Measurements from ENCODE around the gene ATP6AP2.

DNA sequence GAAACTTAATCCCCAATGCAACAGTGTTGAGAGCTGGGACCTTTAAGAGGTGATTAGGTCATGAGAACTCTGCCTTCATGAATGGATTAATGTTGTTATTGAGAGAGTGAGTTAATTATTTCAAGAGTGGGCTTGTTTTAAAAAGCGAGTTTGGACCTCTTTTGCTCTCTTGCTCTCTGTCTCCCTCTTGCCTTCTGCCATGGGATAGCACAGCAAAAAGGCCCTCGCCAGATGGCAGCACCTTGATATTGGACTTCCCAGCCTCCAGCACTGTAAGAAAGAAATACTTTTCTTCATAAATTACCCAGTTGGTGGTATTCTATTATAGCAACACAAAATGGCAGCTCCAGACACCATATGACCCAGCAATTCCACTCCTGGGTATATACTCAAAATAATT lies 7.0 kb upstream of the ATP6AP2 start:
- TF ChIP-seq, protein P1, sequence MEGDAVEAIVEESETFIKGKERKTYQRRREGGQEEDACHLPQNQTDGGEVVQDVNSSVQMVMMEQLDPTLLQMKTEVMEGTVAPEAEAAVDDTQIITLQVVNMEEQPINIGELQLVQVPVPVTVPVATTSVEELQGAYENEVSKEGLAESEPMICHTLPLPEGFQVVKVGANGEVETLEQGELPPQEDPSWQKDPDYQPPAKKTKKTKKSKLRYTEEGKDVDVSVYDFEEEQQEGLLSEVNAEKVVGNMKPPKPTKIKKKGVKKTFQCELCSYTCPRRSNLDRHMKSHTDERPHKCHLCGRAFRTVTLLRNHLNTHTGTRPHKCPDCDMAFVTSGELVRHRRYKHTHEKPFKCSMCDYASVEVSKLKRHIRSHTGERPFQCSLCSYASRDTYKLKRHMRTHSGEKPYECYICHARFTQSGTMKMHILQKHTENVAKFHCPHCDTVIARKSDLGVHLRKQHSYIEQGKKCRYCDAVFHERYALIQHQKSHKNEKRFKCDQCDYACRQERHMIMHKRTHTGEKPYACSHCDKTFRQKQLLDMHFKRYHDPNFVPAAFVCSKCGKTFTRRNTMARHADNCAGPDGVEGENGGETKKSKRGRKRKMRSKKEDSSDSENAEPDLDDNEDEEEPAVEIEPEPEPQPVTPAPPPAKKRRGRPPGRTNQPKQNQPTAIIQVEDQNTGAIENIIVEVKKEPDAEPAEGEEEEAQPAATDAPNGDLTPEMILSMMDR (IDR thresholded peaks at IDR 0.05), result no peak
- TF ChIP-seq POLR2A (IDR thresholded peaks at IDR 0.05), result no peak
- no peak for TF ChIP-seq EP300 (IDR thresholded peaks at IDR 0.05)
- no peak for TF ChIP-seq POLR2AphosphoS5 (IDR thresholded peaks at IDR 0.05)
